HL-60 (cell line): Measurements from ENCODE around the gene SLC35F3. TPM values are rescaled to one million over a fixed set of nuclear protein-coding genes. Genes with fewer than 3 reads are reported as not detected.

Experiments used
- DNase-seq, 2 experiments: peaks; one replicate each; pipeline ENCODE4 v3.0.0-alpha.2; 2010 to 2020; ENCODE audit warnings: low read depth in 1 of 2, low spot score in 1 of 2
- H3K27ac ChIP-seq: fragments of 250-450 bp; sonication (Bioruptor Pico); replicated peaks from 2 replicates; pipeline ENCODE4 v1.5.1; 2020; ENCODE audit warnings: mild to moderate bottlenecking, moderate library complexity
- H3K27me3 ChIP-seq: fragments of 250-450 bp; sonication (Bioruptor Pico); 2 replicates; pipeline ENCODE4 v1.5.1; 2021; ENCODE audit warnings: mild to moderate bottlenecking, moderate library complexity; ENCODE audit not compliant: insufficient read depth, poor library complexity, severe bottlenecking
- H3K4me3 ChIP-seq: replicated peaks from 2 replicates; pipeline ENCODE4 v1.5.1; 2011; ENCODE audit warnings: mild to moderate bottlenecking, control low read depth, low read length; ENCODE audit not compliant: insufficient read depth
- CTCF ChIP-seq: IDR thresholded peaks from one replicate; pipeline ENCODE4 v1.5.1; 2011; ENCODE audit warnings: low read length, control low read depth, inconsistent platforms; ENCODE audit not compliant: insufficient read depth
- GABPA ChIP-seq: IDR thresholded peaks from 2 replicates; pipeline ENCODE4 v1.6.1; 2012; ENCODE audit warnings: low read depth
- POLR2AphosphoS5 ChIP-seq: IDR thresholded peaks from 2 replicates; pipeline ENCODE4 v1.6.1; 2012; ENCODE audit warnings: low read depth
- SPI1 ChIP-seq: IDR thresholded peaks from 2 replicates; pipeline ENCODE4 v1.6.1; 2012; ENCODE audit warnings: low read depth, mild to moderate bottlenecking, borderline replicate concordance
- microRNA-seq: library from miRNA; unstranded; fragments of <30 nt; microRNA quantifications from one replicate; pipeline ENCODE4, GENCODE V29; 2018
- TF ChIP-seq, protein P1 (sequence below): IDR thresholded peaks from 2 replicates; pipeline ENCODE4 v1.6.1; 2012; ENCODE audit warnings: low read depth; ENCODE audit not compliant: insufficient replicate concordance

Gene SLC35F3

GRCh38 chr1:234373064-234373958 lies 468.8 kb downstream of the SLC35F3 start, which contains the start of gene COA6:
Gene COA6 (plus strand): TSS chr1:234373456. CDS start chr1:234373467, 11 bp downstream.
- Histone ChIP-seq H3K4me3 (peak within 1 kb of the TSS; percentile 66), H3K27me3 (no peaks in the 10 kb centered on the region), H3K27ac (peak within 1 kb of the TSS; percentile 98)
- peak; percentile 91 to 97 for DNase-seq
- TF ChIP-seq SPI1: peak; percentile 68; the same call in 1 of the 2 replicates
- peak; percentile 96 for TF ChIP-seq GABPA
- TF ChIP-seq CTCF: no peak
- TF ChIP-seq, protein P1, sequence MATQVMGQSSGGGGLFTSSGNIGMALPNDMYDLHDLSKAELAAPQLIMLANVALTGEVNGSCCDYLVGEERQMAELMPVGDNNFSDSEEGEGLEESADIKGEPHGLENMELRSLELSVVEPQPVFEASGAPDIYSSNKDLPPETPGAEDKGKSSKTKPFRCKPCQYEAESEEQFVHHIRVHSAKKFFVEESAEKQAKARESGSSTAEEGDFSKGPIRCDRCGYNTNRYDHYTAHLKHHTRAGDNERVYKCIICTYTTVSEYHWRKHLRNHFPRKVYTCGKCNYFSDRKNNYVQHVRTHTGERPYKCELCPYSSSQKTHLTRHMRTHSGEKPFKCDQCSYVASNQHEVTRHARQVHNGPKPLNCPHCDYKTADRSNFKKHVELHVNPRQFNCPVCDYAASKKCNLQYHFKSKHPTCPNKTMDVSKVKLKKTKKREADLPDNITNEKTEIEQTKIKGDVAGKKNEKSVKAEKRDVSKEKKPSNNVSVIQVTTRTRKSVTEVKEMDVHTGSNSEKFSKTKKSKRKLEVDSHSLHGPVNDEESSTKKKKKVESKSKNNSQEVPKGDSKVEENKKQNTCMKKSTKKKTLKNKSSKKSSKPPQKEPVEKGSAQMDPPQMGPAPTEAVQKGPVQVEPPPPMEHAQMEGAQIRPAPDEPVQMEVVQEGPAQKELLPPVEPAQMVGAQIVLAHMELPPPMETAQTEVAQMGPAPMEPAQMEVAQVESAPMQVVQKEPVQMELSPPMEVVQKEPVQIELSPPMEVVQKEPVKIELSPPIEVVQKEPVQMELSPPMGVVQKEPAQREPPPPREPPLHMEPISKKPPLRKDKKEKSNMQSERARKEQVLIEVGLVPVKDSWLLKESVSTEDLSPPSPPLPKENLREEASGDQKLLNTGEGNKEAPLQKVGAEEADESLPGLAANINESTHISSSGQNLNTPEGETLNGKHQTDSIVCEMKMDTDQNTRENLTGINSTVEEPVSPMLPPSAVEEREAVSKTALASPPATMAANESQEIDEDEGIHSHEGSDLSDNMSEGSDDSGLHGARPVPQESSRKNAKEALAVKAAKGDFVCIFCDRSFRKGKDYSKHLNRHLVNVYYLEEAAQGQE: peak; percentile 13
- peak; percentile 93 for TF ChIP-seq POLR2AphosphoS5

DNA sequence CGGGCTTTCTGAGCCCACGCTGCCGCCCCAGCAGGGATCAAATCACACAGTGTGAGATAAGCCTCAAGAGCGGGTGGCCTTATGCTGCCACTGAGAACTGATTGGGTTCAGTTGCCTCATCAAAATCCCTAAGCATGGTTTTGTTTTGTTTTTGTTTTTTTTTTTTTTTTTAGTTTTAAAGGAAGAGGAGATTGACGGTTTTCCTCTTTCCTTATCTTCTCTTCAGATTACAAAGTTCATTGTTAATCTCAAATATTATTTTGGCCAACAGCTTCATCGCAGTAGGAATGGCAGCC lies 469.4 kb downstream of the SLC35F3 start:
- H3K27ac ChIP-seq: peak overlapping the region; percentile 98
- peak overlapping the region; percentile 66 for H3K4me3 ChIP-seq
- no peaks in the 10 kb centered on the region for H3K27me3 ChIP-seq
- TF ChIP-seq, protein P1: no peak
- no peak for TF ChIP-seq POLR2AphosphoS5
- DNase-seq: no peak

Small RNA genes within 50 kb of the gene (microRNA-seq; reads per million reads assigned to microRNA genes)
- not detected for gene MIR4671
